Activated naive CD8-positive, alpha-beta T cell treated with anti-CD3 and anti-CD28 coated beads, Interleukin-2, amount 10 ng/mL, durations not matched to agents 7 days and 5 days (primary cell): Measurements from ENCODE around the gene ATXN1. TPM values are rescaled to one million over a fixed set of nuclear protein-coding genes. Genes with fewer than 3 reads are reported as not detected.

Experiments
- ATAC-seq: fragments of 150-1000 bp; cut with Tn5 transposase; one replicate; pipeline ENCODE4 v1.10.0; 2021; ENCODE audit warnings: low read depth, moderate library complexity
- POLR2A ChIA-PET: fragments of 350-600 bp; sonication (Branson Sonifier 250); formaldehyde crosslinking; loops from one replicate; lab custom pipeline; 2021; ENCODE audit warnings: antibody characterized with exemption; lab: Charles Lee
- DNase-seq: peaks from one replicate; pipeline ENCODE4 v3.0.0; 2021
- H3K27ac Mint-ChIP-seq: one replicate; pipeline ENCODE4 v1.8.0; 2022; ENCODE audit warnings: mild to moderate bottlenecking, mixed read lengths
- H3K27me3 Mint-ChIP-seq: one replicate; pipeline ENCODE4 v1.8.0; 2022; ENCODE audit warnings: mild to moderate bottlenecking, moderate library complexity, mixed read lengths
- H3K36me3 Mint-ChIP-seq: one replicate; pipeline ENCODE4 v1.8.0; 2021; ENCODE audit warnings: mild to moderate bottlenecking, mixed read lengths
- H3K4me1 Mint-ChIP-seq: one replicate; pipeline ENCODE4 v1.8.0; 2021; ENCODE audit warnings: mixed read lengths
- H3K4me3 Mint-ChIP-seq: one replicate; pipeline ENCODE4 v1.8.0; 2022; ENCODE audit warnings: mild to moderate bottlenecking, moderate library complexity, mixed read lengths
- H3K9me3 Mint-ChIP-seq: one replicate; pipeline ENCODE4 v1.8.0; 2021; ENCODE audit warnings: mixed read lengths
- total RNA-seq, 2 experiments: library from RNA; stranded (reverse); gene quantifications; one replicate each; pipeline ENCODE4 v1.2.3, GENCODE V29; 2021

ATXN1 gene
- total RNA-seq, 2 experiments from 2014 or later, result 63.6 to 67.2 TPM

DNA sequence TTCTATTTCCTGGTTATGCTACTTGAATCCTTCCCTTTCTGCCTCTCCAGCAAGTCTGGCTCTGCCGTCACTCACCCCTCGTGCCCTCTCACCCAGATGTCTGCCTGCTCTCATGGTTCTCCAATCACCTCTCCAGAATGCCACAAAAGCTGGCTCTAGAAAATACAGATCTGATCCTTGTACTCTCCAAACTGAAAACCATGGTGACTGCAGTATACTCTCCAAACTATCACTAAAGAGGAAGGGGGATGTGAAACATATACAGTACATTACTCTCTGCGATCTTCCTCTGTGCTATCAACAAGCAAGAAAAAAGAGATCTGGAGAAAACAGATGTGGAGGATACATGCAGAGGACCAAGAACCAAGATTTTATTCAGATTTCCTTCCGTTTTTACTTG lies 91.1 kb downstream of the ATXN1 start:
- POLR2A ChIA-PET, result no interaction called here
- ATAC-seq (no peak), DNase-seq (no peak)
- Mint-ChIP-seq H3K4me1 (peaks cover 21% of the 10 kb centered on the region), H3K36me3 (peaks cover 21% of the 10 kb centered on the region), H3K9me3 (no peaks in the 10 kb centered on the region), H3K27me3 (no peaks in the 10 kb centered on the region), H3K27ac (peak overlapping the region; percentile 57), H3K4me3 (no peak overlapping the region)

DNA sequence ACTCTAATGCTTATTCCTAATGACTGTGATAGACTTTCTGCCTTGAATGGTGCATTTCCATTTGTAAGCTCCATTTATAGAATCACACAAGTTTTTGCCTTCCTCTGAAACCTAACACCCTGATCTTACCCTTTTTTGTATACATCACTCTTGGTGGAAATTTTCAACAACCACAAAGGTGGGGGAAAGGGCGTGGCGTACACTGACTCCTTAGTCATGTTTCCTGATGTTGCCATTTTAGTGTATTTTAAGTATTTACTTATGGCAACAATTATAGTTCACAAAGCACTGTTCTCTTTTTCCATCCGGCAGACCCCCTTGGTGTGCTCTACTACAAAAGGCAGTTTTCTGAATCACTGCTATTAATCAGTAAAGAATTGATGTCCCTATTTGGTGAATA lies 92.0 kb downstream of the ATXN1 start:
- peak overlapping the region; percentile 33 for H3K27ac Mint-ChIP-seq
- no peaks in the 10 kb centered on the region for H3K27me3 Mint-ChIP-seq
- no peaks in the 10 kb centered on the region for H3K9me3 Mint-ChIP-seq
- H3K4me3 Mint-ChIP-seq, result peak overlapping the region; percentile 14
- ATAC-seq (peak; percentile 82), DNase-seq (peak; percentile 37)
- H3K4me1 Mint-ChIP-seq, result peaks cover 21% of the 10 kb centered on the region
- peaks cover 19% of the 10 kb centered on the region for H3K36me3 Mint-ChIP-seq
- POLR2A ChIA-PET, result interaction anchor here (0.6 kb wide), 1 partner anchor 90 kb away, joined by 7 read pairs; no protein-coding TSS in a partner anchor

DNA sequence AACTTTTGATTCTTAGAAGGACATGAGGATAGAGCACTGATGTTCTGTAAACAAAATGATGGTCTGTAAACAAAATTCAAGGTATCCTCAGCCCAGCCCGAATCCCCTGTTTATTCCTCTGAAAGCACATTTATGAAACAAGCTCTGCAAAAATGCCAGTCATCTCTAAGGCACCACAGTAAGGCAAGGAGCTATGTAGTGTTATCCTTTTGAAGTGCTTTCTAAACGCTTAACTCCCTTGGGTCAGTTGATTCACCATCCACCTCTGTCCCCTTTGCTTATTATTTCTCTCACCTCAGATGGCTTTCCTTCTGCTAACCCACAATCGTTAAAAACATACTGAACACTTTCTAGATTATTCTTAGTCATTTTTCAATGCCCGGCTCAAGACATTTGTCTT lies 93.8 kb downstream of the ATXN1 start:
- Mint-ChIP-seq H3K27ac (no peak overlapping the region), H3K4me3 (no peak overlapping the region), H3K4me1 (peaks cover 21% of the 10 kb centered on the region), H3K36me3 (peaks cover 20% of the 10 kb centered on the region), H3K27me3 (no peaks in the 10 kb centered on the region), H3K9me3 (no peaks in the 10 kb centered on the region)
- ATAC-seq, result no peak
- POLR2A ChIA-PET, result interaction anchor here (0.7 kb wide), 1 partner anchor 15 kb away, joined by 3 read pairs; no protein-coding TSS in a partner anchor
- no peak for DNase-seq

DNA sequence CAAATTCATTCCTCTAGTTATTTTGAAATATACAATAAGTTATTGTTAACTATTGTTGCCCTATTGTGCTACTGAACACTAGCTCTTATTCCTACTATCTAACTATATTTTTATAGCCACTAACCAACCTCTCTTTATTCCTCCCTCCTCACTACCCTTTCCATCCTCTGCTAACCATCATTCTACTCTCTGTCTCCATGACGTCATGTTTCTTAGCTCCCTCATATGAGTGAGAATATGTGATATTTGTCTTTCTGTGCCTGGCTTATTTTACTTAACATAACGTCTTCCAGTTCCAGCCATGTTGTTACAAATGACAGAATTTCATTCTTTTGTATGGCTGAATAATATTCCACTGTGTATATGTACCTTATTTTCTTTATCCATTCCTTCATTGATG lies 95.3 kb downstream of the ATXN1 start:
- Mint-ChIP-seq H3K4me3 (no peak overlapping the region), H3K9me3 (peaks cover 6% of the 10 kb centered on the region), H3K27me3 (no peaks in the 10 kb centered on the region), H3K36me3 (peaks cover 32% of the 10 kb centered on the region), H3K4me1 (peaks cover 17% of the 10 kb centered on the region), H3K27ac (no peak overlapping the region)
- POLR2A ChIA-PET, result interaction anchor here (0.6 kb wide), 1 partner anchor 93 kb away, joined by 4 read pairs; no protein-coding TSS in a partner anchor
- ATAC-seq, result no peak
- DNase-seq, result no peak

DNA sequence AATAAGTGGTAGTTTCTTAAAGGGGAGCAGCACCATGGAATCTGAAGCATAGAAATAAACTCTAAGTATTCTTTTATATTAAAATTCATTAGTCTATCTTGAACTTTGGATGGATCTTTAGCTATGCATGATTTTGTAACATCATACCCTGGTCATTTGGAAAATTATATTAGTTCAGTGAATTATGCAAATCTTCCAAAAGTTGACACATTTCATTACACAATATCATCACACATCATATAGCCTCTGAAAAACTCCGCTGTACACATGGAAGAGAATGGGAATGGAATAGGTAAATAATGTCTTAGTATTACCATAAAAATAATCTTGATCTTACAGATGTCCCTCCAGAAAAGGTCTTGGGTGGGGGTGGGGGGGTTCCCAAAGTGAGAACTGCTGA lies 96.1 kb downstream of the ATXN1 start:
- no peaks in the 10 kb centered on the region for H3K27me3 Mint-ChIP-seq
- POLR2A ChIA-PET, result no interaction called here
- DNase-seq (no peak), ATAC-seq (no peak)
- no peak overlapping the region for H3K27ac Mint-ChIP-seq
- H3K4me3 Mint-ChIP-seq, result no peak overlapping the region
- H3K36me3 Mint-ChIP-seq, result peaks cover 32% of the 10 kb centered on the region
- peaks cover 6% of the 10 kb centered on the region for H3K9me3 Mint-ChIP-seq
- peaks cover 15% of the 10 kb centered on the region for H3K4me1 Mint-ChIP-seq

DNA sequence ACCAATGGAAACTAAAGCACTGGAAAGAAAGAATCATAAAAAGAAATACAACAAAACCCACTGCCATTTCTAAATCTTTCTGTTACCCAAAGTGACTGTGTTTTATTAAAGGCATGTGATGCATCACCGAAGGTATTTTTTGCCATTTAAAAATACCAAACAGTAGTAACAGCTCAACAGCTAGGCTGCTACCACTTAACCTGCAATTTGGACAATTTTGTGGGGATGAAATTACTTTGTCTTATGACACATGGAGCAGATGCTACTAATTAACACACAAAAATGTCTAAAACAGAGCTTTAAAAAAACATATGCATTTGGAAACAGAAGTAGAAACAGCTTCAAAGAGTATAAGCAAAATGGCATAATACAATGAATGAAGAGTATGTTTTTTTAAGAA lies 97.4 kb downstream of the ATXN1 start:
- peaks cover 14% of the 10 kb centered on the region for H3K4me1 Mint-ChIP-seq
- no peak for ATAC-seq

DNA sequence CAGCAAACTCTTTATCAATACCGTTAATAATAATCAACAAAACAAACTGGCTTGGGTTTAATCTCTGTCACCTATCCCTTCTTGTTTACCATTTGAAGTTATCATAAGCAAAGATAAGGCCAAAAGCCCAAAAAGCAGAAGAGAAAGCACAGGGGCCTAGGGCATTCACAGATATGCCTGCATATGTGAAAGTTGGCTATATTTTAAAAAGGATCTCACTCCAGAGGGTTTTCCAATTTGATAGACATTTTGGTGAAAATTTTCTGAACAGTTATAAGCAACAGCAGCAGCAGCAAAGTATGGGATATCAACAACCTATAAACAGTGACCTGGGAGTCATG lies 101.1 kb downstream of the ATXN1 start:
- ATAC-seq (no peak), DNase-seq (no peak)
- H3K27ac Mint-ChIP-seq, result no peak overlapping the region
- peaks cover 25% of the 10 kb centered on the region for H3K36me3 Mint-ChIP-seq
- no peaks in the 10 kb centered on the region for H3K27me3 Mint-ChIP-seq
- H3K4me1 Mint-ChIP-seq, result peaks cover 30% of the 10 kb centered on the region
- peaks cover 6% of the 10 kb centered on the region for H3K9me3 Mint-ChIP-seq
- no peak overlapping the region for H3K4me3 Mint-ChIP-seq
- POLR2A ChIA-PET, result no interaction called here

More for the DNA sequence above, 97.4 kb downstream of the ATXN1 start:
- no peak overlapping the region for H3K4me3 Mint-ChIP-seq
- POLR2A ChIA-PET, result no interaction called here
- no peak for DNase-seq
- peaks cover 6% of the 10 kb centered on the region for H3K9me3 Mint-ChIP-seq
- no peak overlapping the region for H3K27ac Mint-ChIP-seq
- peaks cover 30% of the 10 kb centered on the region for H3K36me3 Mint-ChIP-seq
- H3K27me3 Mint-ChIP-seq, result no peaks in the 10 kb centered on the region

DNA sequence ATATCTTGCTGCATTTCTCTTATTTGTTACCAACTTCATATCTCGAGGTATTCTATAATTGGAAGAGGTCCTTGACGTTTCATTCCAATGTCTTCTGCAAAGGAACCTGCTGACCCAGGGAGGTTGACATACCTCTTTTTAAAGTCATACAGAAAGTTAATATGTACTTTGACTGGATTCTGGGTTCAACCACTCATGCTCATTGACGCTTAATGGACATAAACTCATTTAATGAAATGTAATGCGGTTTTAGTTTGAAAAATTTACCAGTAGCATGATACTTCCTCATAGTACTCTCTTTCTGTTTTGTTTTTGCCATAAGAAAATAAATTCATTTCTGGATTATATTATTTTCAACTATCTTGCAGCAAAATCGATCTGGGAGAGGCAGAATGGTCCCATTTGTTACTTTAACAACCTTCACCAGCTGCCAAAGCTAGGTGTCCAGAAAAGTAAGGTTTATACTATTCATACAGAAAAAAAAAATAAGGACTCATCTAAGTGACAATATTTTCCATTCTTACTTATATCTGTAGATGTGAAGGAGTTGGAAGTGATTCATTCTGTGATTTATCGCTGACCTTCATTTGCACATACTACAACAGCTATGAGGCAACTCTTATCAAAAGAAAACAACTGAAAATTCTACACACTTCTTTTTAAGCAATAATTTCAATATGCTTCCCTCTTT lies 101.6 kb downstream of the ATXN1 start:
- ATAC-seq, result no peak
- DNase-seq, result no peak
- Mint-ChIP-seq H3K27me3 (no peaks in the 10 kb centered on the region), H3K4me1 (peaks cover 35% of the 10 kb centered on the region), H3K36me3 (peaks cover 25% of the 10 kb centered on the region), H3K9me3 (peaks cover 6% of the 10 kb centered on the region), H3K4me3 (no peak overlapping the region), H3K27ac (peak overlapping the region; percentile 39)
- POLR2A ChIA-PET, result no interaction called here

DNA sequence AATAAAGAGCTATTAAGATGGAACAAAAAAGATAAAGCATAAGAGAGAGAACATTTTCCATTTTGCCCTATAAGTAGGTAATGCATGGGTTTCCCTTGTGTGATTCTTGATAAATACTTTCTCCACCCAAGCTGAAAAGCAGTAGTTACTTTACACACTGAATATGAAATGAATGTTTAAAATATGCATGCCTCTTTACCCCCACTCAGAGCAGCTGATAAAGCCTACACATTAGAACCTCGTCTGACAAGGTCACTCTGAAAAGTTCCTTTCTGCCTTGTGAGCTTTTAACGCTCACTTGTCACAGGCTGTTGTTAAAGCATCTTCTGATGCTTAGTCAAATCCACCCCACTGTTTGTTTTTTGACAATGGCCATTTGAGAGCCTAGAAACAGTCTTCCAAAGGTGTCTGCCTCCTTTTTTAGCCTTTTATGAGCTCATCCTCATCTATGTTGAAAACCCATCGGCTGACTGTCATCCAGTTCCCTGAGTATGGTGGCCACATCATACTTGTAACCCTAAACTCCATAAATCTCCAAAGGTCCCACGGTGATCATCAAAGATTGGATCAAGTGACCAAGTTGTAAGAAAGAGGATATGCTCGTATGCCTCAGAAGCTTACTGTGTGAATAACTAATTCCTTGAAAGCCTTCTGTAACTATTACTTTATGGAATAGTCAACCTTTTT lies 102.8 kb downstream of the ATXN1 start:
- peaks cover 22% of the 10 kb centered on the region for H3K36me3 Mint-ChIP-seq
- H3K27me3 Mint-ChIP-seq, result no peaks in the 10 kb centered on the region
- ATAC-seq (no peak), DNase-seq (no peak)
- POLR2A ChIA-PET, result interaction anchor here (0.6 to 1.2 kb wide), 3 partner anchors 101 to 147 kb away, joined by 3 to 4 read pairs (median 4); partner anchors contain the start of gene ATXN1
- H3K4me1 Mint-ChIP-seq, result peaks cover 41% of the 10 kb centered on the region
- peaks cover 6% of the 10 kb centered on the region for H3K9me3 Mint-ChIP-seq
- H3K4me3 Mint-ChIP-seq, result peak overlapping the region; percentile 4
- no peak overlapping the region for H3K27ac Mint-ChIP-seq

DNA sequence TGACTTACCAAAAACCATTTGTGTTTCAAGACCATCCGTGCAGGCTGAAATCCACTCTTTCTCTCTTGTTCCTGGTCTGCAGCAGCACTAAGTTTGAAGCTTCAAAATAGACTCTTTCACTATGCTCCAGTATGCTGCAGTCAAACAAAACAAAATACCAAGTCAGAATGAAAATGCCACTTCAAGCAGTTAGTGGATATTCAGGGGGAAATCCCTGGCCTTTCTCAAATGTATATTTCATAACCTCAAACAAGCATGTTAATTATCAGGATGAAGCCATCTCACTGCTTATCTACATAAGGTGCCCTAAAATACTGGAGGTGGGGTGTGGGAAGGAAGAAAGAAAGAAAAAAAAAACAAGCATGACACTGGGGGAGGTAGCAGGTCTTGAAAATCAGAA lies 103.5 kb downstream of the ATXN1 start:
- Mint-ChIP-seq H3K9me3 (peaks cover 6% of the 10 kb centered on the region), H3K4me1 (peaks cover 46% of the 10 kb centered on the region), H3K4me3 (peak overlapping the region; percentile 3), H3K36me3 (peaks cover 25% of the 10 kb centered on the region), H3K27me3 (no peaks in the 10 kb centered on the region), H3K27ac (peak overlapping the region; percentile 31)
- DNase-seq, result no peak
- ATAC-seq, result peak; percentile 53
- POLR2A ChIA-PET, result interaction anchor here (0.7 to 1.2 kb wide), 2 partner anchors 103 to 146 kb away, joined by 3 to 4 read pairs; partner anchors contain the start of gene ATXN1

DNA sequence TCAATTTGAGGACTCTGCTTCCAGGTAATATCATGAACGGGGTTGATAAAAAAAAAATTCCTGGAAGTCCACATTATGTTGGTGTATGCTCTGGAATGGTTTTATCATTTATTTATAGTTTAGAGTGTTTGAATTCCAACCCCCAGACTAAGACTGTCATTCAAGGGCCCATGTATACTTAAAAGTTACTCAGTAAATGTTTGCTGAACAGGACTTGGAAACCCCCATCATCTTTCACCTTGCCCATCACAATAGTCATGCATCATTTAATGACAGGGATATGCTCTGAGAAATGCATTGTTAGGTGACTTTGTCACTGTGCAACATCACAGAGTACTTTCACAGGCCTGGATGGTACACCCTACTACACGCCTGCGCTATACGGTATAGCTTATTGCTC lies 104.8 kb downstream of the ATXN1 start:
- H3K36me3 Mint-ChIP-seq, result peaks cover 17% of the 10 kb centered on the region
- POLR2A ChIA-PET, result no interaction called here
- no peaks in the 10 kb centered on the region for H3K27me3 Mint-ChIP-seq
- no peak overlapping the region for H3K4me3 Mint-ChIP-seq
- H3K4me1 Mint-ChIP-seq, result peaks cover 60% of the 10 kb centered on the region
- no peak overlapping the region for H3K27ac Mint-ChIP-seq
- no peak for DNase-seq
- peaks cover 2% of the 10 kb centered on the region for H3K9me3 Mint-ChIP-seq
- no peak for ATAC-seq

DNA sequence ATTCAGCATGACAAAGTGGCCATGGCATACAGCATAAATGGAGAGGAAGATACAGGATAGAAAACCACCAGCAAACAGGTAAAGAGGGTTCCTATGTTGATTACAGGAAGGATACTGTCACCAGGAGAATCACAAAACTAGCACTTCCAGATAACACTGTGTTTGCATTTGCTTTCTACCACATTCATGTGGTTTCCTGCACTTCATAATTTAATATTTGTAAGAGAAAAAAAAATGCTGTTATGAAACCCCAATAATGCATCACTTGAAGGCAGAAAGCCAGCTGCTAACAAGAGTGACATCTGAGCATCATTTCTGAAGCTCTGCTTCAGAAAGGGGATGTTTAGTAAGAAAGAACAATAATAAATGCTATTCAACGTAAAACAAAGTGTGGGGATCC lies 106.6 kb downstream of the ATXN1 start:
- Mint-ChIP-seq H3K27ac (peak overlapping the region; percentile 66), H3K4me1 (peaks cover 56% of the 10 kb centered on the region), H3K4me3 (no peak overlapping the region), H3K27me3 (no peaks in the 10 kb centered on the region), H3K9me3 (no peaks in the 10 kb centered on the region), H3K36me3 (peaks cover 13% of the 10 kb centered on the region)
- DNase-seq (no peak), ATAC-seq (no peak)
- POLR2A ChIA-PET, result no interaction called here

DNA sequence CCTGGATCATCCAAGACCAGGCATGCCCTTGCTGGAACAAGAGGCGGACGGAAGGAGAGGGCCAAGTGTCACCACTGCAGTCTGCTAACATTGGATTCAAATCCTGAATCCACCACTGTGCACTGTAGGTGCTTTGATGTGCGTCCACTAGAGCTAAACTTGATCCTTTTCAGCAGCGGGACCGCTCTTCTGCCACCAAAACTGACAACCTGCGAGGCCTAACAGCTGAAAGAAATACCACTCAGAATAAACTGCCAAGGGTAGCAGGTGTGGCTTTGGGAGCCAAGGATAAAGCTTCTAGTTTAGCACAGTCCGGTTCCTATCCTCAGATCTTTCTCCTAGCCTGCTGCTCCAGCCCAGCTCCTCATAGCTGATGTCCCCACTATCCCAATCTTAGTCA lies 108.0 kb downstream of the ATXN1 start:
- Mint-ChIP-seq H3K27ac (no peak overlapping the region), H3K9me3 (no peaks in the 10 kb centered on the region), H3K27me3 (no peaks in the 10 kb centered on the region), H3K4me1 (peaks cover 45% of the 10 kb centered on the region), H3K4me3 (no peak overlapping the region), H3K36me3 (peaks cover 13% of the 10 kb centered on the region)
- no peak for DNase-seq
- no peak for ATAC-seq
- POLR2A ChIA-PET, result interaction anchor here (0.6 kb wide), 1 partner anchor 14 kb away, joined by 3 read pairs; no protein-coding TSS in a partner anchor
